Natural killer cell (primary cell): ENCODE data around the gene TMOD3. TPM values are rescaled to one million over a fixed set of nuclear protein-coding genes. Genes with fewer than 3 reads are reported as not detected.
A peak's percentile ranks its signal among the peaks of the same experiment; 100 is the strongest.

Experiments used
- ATAC-seq, 3 donors: fragments of 150-1000 bp in 2 of 3; fragments of 200-7000 bp in 1 of 3; cut with Tn5 transposase; 1 replicate in 1 of 3; 2 replicates in 2 of 3; pipeline ENCODE4 v1.10.0; 2021; ENCODE audit warnings: mild to moderate bottlenecking in 2 of 3, moderate library complexity in 2 of 3
- DNase-seq, 2 donors: peaks; one replicate each; pipeline versions ENCODE4 v3.0.0 to v3.0.0-alpha.2; 2013 to 2021; ENCODE audit warnings: mixed read lengths in 1 of 2
- H3K27ac ChIP-seq: one replicate; pipeline ENCODE4 v1.5.1; 2013; ENCODE audit warnings: mild to moderate bottlenecking, low read length
- H3K27me3 ChIP-seq: one replicate; pipeline ENCODE4 v1.6.1; 2013; ENCODE audit warnings: low read length; ENCODE audit not compliant: control insufficient read depth, insufficient read depth
- H3K36me3 ChIP-seq: one replicate; pipeline ENCODE4 v1.6.1; 2013; ENCODE audit warnings: low read length; ENCODE audit not compliant: control insufficient read depth, insufficient read depth
- H3K4me1 ChIP-seq: one replicate; pipeline ENCODE4 v1.6.1; 2013; ENCODE audit warnings: low read length; ENCODE audit not compliant: control insufficient read depth, insufficient read depth
- H3K4me3 ChIP-seq: one replicate; pipeline ENCODE4 v1.5.1; 2013; ENCODE audit warnings: low read length
- H3K9me3 ChIP-seq: one replicate; pipeline ENCODE4 v1.6.1; 2013; ENCODE audit warnings: low read length; ENCODE audit not compliant: control insufficient read depth, insufficient read depth
- H3K27ac Mint-ChIP-seq, 2 donors: one replicate each; pipeline ENCODE4 v1.8.0; 2022; ENCODE audit warnings: mild to moderate bottlenecking in 2 of 2, mixed read lengths in 2 of 2, moderate library complexity in 1 of 2
- H3K27me3 Mint-ChIP-seq, 2 donors: one replicate each; pipeline ENCODE4 v1.8.0; 2022; ENCODE audit warnings: low read depth in 2 of 2, mixed read lengths in 2 of 2
- H3K36me3 Mint-ChIP-seq: one replicate; pipeline ENCODE4 v1.8.0; 2022; ENCODE audit warnings: mixed read lengths
- H3K4me1 Mint-ChIP-seq, 2 donors: one replicate each; pipeline ENCODE4 v1.8.0; 2022; ENCODE audit warnings: mixed read lengths in 2 of 2
- H3K4me3 Mint-ChIP-seq: one replicate; pipeline ENCODE4 v1.8.0; 2022; ENCODE audit warnings: mild to moderate bottlenecking, moderate library complexity, mixed read lengths
- H3K9me3 Mint-ChIP-seq, 2 donors: one replicate each; pipeline ENCODE4 v1.8.0; 2022; ENCODE audit warnings: mixed read lengths in 2 of 2
- CTCF ChIP-seq: fragments of 200-600 bp; IDR thresholded peaks from one replicate; pipeline ENCODE4 v1.8.0; 2022; ENCODE audit warnings: antibody characterized with exemption
- WGBS: methylation state at CpG from one replicate; pipeline ENCODE4 v1.1.7; 2013; ENCODE audit warnings: missing lambda C conversion rate; ENCODE audit not compliant: insufficient coverage; 5-methylcytosine and 5-hydroxymethylcytosine counted together
- intact Hi-C: fragments of 100-400 bp; cut with micrococcal nuclease; formaldehyde crosslinking; loops from one replicate; pipeline ENCODE4 v1.14.2; 2022
- total RNA-seq, 4 donors: library from RNA; stranded (reverse); fragments of 120-200 nt in 1 of 4; gene quantifications; one replicate each; pipeline versions ENCODE4 v1.2.3 to v1.2.4, GENCODE V29; 2013 to 2022

TMOD3 gene
- total RNA-seq, 3 donors from 2014 or later (not counting 1 experiment from before 2014, with no cell fraction given) = 56.5 to 72.3 (median 69.4) TPM

DNA sequence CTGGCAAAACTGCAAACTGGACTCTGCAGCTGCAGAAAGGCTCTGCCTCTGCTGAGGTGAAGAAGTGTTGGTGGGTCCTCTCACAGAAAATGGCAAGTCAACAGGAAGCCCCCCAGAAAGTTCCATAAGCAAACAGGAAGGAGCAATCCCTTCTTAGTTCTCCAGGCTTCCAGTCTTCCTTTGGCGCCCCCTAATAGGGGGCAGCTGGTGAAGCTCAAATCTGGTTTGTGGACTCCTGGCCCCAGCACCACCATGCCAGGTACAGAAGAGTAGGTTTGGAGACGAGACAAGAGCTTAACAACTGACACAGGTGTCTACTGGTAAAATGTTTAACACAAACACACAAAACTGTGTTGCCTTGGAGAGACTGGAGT is 106.6 kb downstream of the TMOD3 start:
- H3K36me3 ChIP-seq = peaks cover 20% of the 10 kb centered on the region

GRCh38 chr15:51938286-51938685 is 108.8 kb downstream of the TMOD3 start:
- H3K9me3 ChIP-seq = no peaks in the 10 kb centered on the region
- no peak for ATAC-seq
- intact Hi-C loops = no loop called here
- Mint-ChIP-seq H3K4me3 (no peak overlapping the region), H3K27ac (no peak overlapping the region), H3K4me1 (peaks cover 0 to 5% of the 10 kb centered on the region in 2 donors), H3K27me3 (no peaks in the 10 kb centered on the region), H3K36me3 (peaks cover 7% of the 10 kb centered on the region), H3K9me3 (no peaks in the 10 kb centered on the region)
- no peak overlapping the region for H3K27ac ChIP-seq
- TF ChIP-seq CTCF = no peak
- peaks cover 3% of the 10 kb centered on the region for H3K4me1 ChIP-seq
- H3K4me3 ChIP-seq = no peak overlapping the region
- H3K27me3 ChIP-seq = no peaks in the 10 kb centered on the region
- WGBS = 88% methylated on average over 3 of the region's 3 CpGs
- H3K36me3 ChIP-seq = peaks cover 25% of the 10 kb centered on the region
- DNase-seq = no peak

More for the DNA sequence above, 106.6 kb downstream of the TMOD3 start:
- H3K4me3 Mint-ChIP-seq = no peak overlapping the region
- H3K4me1 ChIP-seq = peaks cover 3% of the 10 kb centered on the region
- no peaks in the 10 kb centered on the region for H3K9me3 ChIP-seq
- no peaks in the 10 kb centered on the region for H3K9me3 Mint-ChIP-seq
- H3K27ac Mint-ChIP-seq = peak overlapping the region; percentile 63 to 67
- peaks cover 7% of the 10 kb centered on the region for H3K36me3 Mint-ChIP-seq
- no peaks in the 10 kb centered on the region for H3K27me3 ChIP-seq
- H3K4me1 Mint-ChIP-seq = no peaks in the 10 kb centered on the region
- 87% methylated on average over 2 of the region's 2 CpGs for WGBS
- intact Hi-C loops = no loop called here
- H3K27ac ChIP-seq = no peak overlapping the region
- ATAC-seq = no peak
- no peak for DNase-seq
- TF ChIP-seq CTCF = no peak
- no peaks in the 10 kb centered on the region for H3K27me3 Mint-ChIP-seq
- no peak overlapping the region for H3K4me3 ChIP-seq

GRCh38 chr15:51939216-51939615 is 109.8 kb downstream of the TMOD3 start:
- Mint-ChIP-seq H3K4me3 (no peak overlapping the region), H3K9me3 (no peaks in the 10 kb centered on the region), H3K27ac (no peak overlapping the region), H3K27me3 (no peaks in the 10 kb centered on the region), H3K4me1 (peaks cover 0 to 12% of the 10 kb centered on the region in 2 donors), H3K36me3 (peaks cover 7% of the 10 kb centered on the region)
- no peak overlapping the region for H3K27ac ChIP-seq
- intact Hi-C loops = no loop called here
- no peaks in the 10 kb centered on the region for H3K9me3 ChIP-seq
- H3K36me3 ChIP-seq = peaks cover 31% of the 10 kb centered on the region
- no peak for TF ChIP-seq CTCF
- no peaks in the 10 kb centered on the region for H3K27me3 ChIP-seq
- DNase-seq (no peak), ATAC-seq (no peak)
- peaks cover 3% of the 10 kb centered on the region for H3K4me1 ChIP-seq
- H3K4me3 ChIP-seq = no peak overlapping the region

GRCh38 chr15:51947124-51947523 is 117.7 kb downstream of the TMOD3 start:
- H3K36me3 Mint-ChIP-seq = peaks cover 20% of the 10 kb centered on the region

More at GRCh38 chr15:51947124-51947523, 117.7 kb downstream of the TMOD3 start:
- Histone ChIP-seq H3K27ac (no peak overlapping the region), H3K4me3 (no peak overlapping the region), H3K27me3 (no peaks in the 10 kb centered on the region), H3K36me3 (peaks cover 65% of the 10 kb centered on the region), H3K4me1 (no peaks in the 10 kb centered on the region), H3K9me3 (no peaks in the 10 kb centered on the region)
- intact Hi-C loops = no loop called here
- ATAC-seq (no peak), DNase-seq (no peak)
- Mint-ChIP-seq H3K27ac (peak overlapping the region in 1 of 2 donors; percentile 30), H3K4me1 (peaks cover 6 to 18% of the 10 kb centered on the region in 2 donors), H3K9me3 (no peaks in the 10 kb centered on the region), H3K27me3 (no peaks in the 10 kb centered on the region), H3K4me3 (no peak overlapping the region)
- no peak for TF ChIP-seq CTCF
- WGBS = 75% methylated on average over 2 of the region's 2 CpGs
